ENCODE data around the gene MEAK7. TPM values are rescaled to one million over a fixed set of nuclear protein-coding genes. Genes with fewer than 3 reads are reported as not detected.

Gene MEAK7
- total RNA-seq, 4 donors from 2014 or later: 7.9 to 30.5 (median 10.4) TPM

- peaks cover 6% of the 10 kb centered on the region for H3K27me3 ChIP-seq
- peaks cover 0 to 8% (median 0%) of the 10 kb centered on the region in 3 donors for H3K4me1 ChIP-seq
- whole genome bisulfite sequencing, 2 donors (ENCODE audit: low coverage in 1 of 2): 81% methylated on average over 7 of the region's 12 CpGs; no CpG with 5 or more reads in 1 of the 2 donors
- H3K9me3 ChIP-seq: no peaks in the 10 kb centered on the region
- TF ChIP-seq CTCF (IDR thresholded peaks at IDR 0.05) (no peak), POLR2A (IDR thresholded peaks at IDR 0.05) (no peak), EP300 (IDR thresholded peaks at IDR 0.05) (no peak), POLR2AphosphoS5 (IDR thresholded peaks at IDR 0.05) (no peak)
- no peak overlapping the region for H3K27ac ChIP-seq
- H3K36me3 ChIP-seq: no peaks in the 10 kb centered on the region
- no peak overlapping the region for H3K4me3 ChIP-seq
- ATAC-seq: no peak
Measured at GRCh38 chr16:84545114-84545737, 40.8 kb upstream of the MEAK7 start.

- Histone ChIP-seq H3K9me3 (no peaks in the 10 kb centered on the region), H3K36me3 (no peaks in the 10 kb centered on the region), H3K27me3 (peaks cover 6% of the 10 kb centered on the region), H3K27ac (no peak overlapping the region), H3K4me3 (no peak overlapping the region), H3K4me1 (peaks cover 0 to 3% (median 0%) of the 10 kb centered on the region in 3 donors)
- WGBS, 2 donors (ENCODE audit: low coverage in 1 of 2): 59 to 67% methylated on average over 9 to 22 of the region's 25 CpGs
- TF ChIP-seq POLR2A (IDR thresholded peaks at IDR 0.05) (no peak), CTCF (IDR thresholded peaks at IDR 0.05) (no peak), EP300 (IDR thresholded peaks at IDR 0.05) (no peak), POLR2AphosphoS5 (IDR thresholded peaks at IDR 0.05) (no peak)
- no peak for ATAC-seq
Measured at GRCh38 chr16:84544031-84544773, 39.7 kb upstream of the MEAK7 start.

DNA sequence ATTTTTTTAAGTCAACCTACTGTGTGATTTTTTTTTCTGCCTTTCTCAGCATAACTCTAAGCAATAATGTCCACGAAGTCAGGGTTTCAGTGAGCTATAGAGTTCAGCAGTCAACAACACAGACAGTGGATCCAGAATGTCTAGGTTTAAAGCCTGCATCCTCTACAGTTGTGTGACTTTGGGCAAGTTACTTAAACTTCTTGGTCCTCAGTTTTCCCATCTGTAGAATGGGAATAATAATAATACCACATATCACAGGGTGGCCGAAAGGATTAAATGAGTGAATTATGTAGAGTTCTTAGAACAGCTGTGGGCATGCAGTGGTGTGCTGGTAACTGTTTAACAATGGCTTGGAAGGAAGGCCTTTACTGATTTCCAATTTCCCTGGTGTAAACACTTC lies 38.8 kb upstream of the MEAK7 start:
- TF ChIP-seq EP300 (IDR thresholded peaks at IDR 0.05) (no peak), CTCF (IDR thresholded peaks at IDR 0.05) (no peak), POLR2A (IDR thresholded peaks at IDR 0.05) (no peak), POLR2AphosphoS5 (IDR thresholded peaks at IDR 0.05) (no peak)
- Histone ChIP-seq H3K36me3 (no peaks in the 10 kb centered on the region), H3K9me3 (no peaks in the 10 kb centered on the region), H3K27me3 (peaks cover 6% of the 10 kb centered on the region), H3K27ac (no peak overlapping the region), H3K4me3 (no peak overlapping the region), H3K4me1 (no peaks in the 10 kb centered on the region)
- WGBS, 2 donors (ENCODE audit: low coverage in 1 of 2): 94 to 100% methylated on average over 2 of the region's 2 CpGs
- no peak for ATAC-seq

DNA sequence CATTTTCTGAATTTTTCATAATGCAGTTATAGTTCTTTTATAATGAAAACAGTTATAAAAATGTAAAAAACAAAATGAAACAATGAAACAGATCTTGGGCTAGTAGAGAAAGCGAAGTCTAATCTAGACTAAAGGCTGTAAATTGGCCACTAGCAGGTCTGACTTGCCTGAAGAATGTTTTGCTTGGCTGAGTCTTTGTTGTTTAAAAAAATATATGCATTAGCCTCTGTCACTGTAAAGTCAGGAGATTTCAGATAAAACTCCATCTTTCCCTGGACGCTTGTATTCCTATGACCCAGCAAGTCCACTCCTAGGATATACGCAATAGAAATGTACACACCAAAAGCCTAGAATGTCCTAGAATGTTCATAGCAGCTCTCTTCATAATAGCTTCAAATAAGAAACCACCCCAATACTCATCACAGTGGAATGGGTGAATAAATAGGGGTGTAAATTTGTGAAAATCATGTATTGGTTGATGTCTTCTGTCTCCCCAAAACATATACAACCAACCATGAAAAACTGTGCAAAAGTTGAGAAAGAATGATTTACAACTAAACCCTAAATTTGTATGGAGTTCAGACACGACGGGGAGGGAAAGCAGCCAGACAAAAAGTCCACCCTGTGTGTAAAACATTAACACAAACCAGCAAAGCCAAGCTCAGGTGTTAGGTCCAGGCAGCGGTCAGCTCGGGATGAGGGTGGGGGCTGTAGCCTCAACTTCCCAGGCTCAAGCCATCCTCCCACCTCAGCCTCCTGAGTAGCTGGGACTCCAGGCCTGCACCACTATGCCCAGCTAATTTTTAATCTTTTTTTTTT lies 37.7 kb upstream of the MEAK7 start:
- H3K4me3 ChIP-seq: no peak overlapping the region
- H3K36me3 ChIP-seq: no peaks in the 10 kb centered on the region
- no peak for ATAC-seq
- H3K27me3 ChIP-seq: peaks cover 6% of the 10 kb centered on the region
- H3K9me3 ChIP-seq: no peaks in the 10 kb centered on the region
- TF ChIP-seq CTCF (IDR thresholded peaks at IDR 0.05): no peak
- TF ChIP-seq EP300 (IDR thresholded peaks at IDR 0.05): no peak
- no peak for TF ChIP-seq POLR2A (IDR thresholded peaks at IDR 0.05)
- no peak for TF ChIP-seq POLR2AphosphoS5 (IDR thresholded peaks at IDR 0.05)
- no peak overlapping the region for H3K27ac ChIP-seq
- no peaks in the 10 kb centered on the region for H3K4me1 ChIP-seq
- 81 to 93% methylated on average over 7 of the region's 7 CpGs for WGBS, 2 donors (ENCODE audit: low coverage in 1 of 2)
